ENCODE results near the gene CLHC1. TPM values are rescaled to one million over a fixed set of nuclear protein-coding genes. Genes with fewer than 3 reads are reported as not detected.

Gene CLHC1
- total and polyA plus RNA-seq, 3 donors from 2014 or later = 7.9 to 21.2 (median 14.6) TPM

GRCh38 chr2:55169915-55170314 lies 62.2 kb downstream of the CLHC1 start:
- Histone ChIP-seq H3K4me1 (no peaks in the 10 kb centered on the region), H3K9me3 (no peaks in the 10 kb centered on the region), H3K36me3 (ENCODE audit: low read depth, missing control alignments) (no peaks in the 10 kb centered on the region), H3K27ac (no peak overlapping the region), H3K27me3 (no peaks in the 10 kb centered on the region), H3K4me3 (no peak overlapping the region)
- intact Hi-C loops (cut with DNase I; ENCODE audit: low total_unique reads) = no loop called here
- no peak for TF ChIP-seq CTCF (IDR thresholded peaks at IDR 0.05)
- TF ChIP-seq POLR2A (IDR thresholded peaks at IDR 0.05) = no peak
- 71 to 76% methylated on average over 3 of the region's 3 CpGs for WGBS, 2 donors
- no peak for DNase-seq

- DNase-seq = no peak
- 80 to 100% methylated on average over 1 of the region's 1 CpG for WGBS, 2 donors
- H3K27me3 ChIP-seq = no peaks in the 10 kb centered on the region
- TF ChIP-seq CTCF (IDR thresholded peaks at IDR 0.05) = no peak
- no peak for TF ChIP-seq POLR2A (IDR thresholded peaks at IDR 0.05)
- intact Hi-C loops (cut with DNase I; ENCODE audit: low total_unique reads) = no loop called here
- H3K36me3 ChIP-seq (ENCODE audit: low read depth, missing control alignments) = no peaks in the 10 kb centered on the region
- H3K4me1 ChIP-seq = no peaks in the 10 kb centered on the region
- no peak overlapping the region for H3K27ac ChIP-seq
- H3K4me3 ChIP-seq = no peak overlapping the region
- no peaks in the 10 kb centered on the region for H3K9me3 ChIP-seq
Measured at GRCh38 chr2:55169359-55169758, 62.7 kb downstream of the CLHC1 start.

- TF ChIP-seq POLR2A (IDR thresholded peaks at IDR 0.05) (no peak), CTCF (IDR thresholded peaks at IDR 0.05) (peak; percentile 51 to 64 (median 57))
- Histone ChIP-seq H3K27ac (peak overlapping the region; percentile 10 to 23), H3K4me1 (peaks cover under 1% of the 10 kb centered on the region), H3K36me3 (ENCODE audit: low read depth, missing control alignments) (no peaks in the 10 kb centered on the region), H3K4me3 (no peak overlapping the region), H3K27me3 (no peaks in the 10 kb centered on the region), H3K9me3 (no peaks in the 10 kb centered on the region)
- peak; percentile 69 for DNase-seq
- WGBS, 2 donors = 43 to 47% methylated on average over 6 of the region's 6 CpGs
- intact Hi-C loops (cut with DNase I; ENCODE audit: low total_unique reads) = no loop called here
Measured at GRCh38 chr2:55168221-55169154, 63.6 kb downstream of the CLHC1 start.

- intact Hi-C loops (cut with DNase I; ENCODE audit: low total_unique reads) = no loop called here
- Histone ChIP-seq H3K4me1 (peaks cover 7% of the 10 kb centered on the region), H3K27ac (no peak overlapping the region)
Measured at GRCh38 chr2:55165626-55166025, 66.5 kb downstream of the CLHC1 start.

More at GRCh38 chr2:55165626-55166025, 66.5 kb downstream of the CLHC1 start:
- WGBS, 2 donors = 86 to 90% methylated on average over 1 of the region's 1 CpG
- Histone ChIP-seq H3K4me3 (no peak overlapping the region), H3K9me3 (no peaks in the 10 kb centered on the region), H3K27me3 (no peaks in the 10 kb centered on the region), H3K36me3 (ENCODE audit: low read depth, missing control alignments) (no peaks in the 10 kb centered on the region)
- TF ChIP-seq CTCF (IDR thresholded peaks at IDR 0.05) (no peak), POLR2A (IDR thresholded peaks at IDR 0.05) (no peak)
- DNase-seq = no peak

Data from testis (tissue), 3 donors.